Activated CD4-positive, alpha-beta T cell treated with anti-CD3 and anti-CD28 coated beads, Interleukin-2, amount 50 U/mL, for 16 hours (primary cell): ENCODE measurements around the gene FNDC10.

ENCODE experiments used
- DNase-seq: peaks from one replicate; pipeline ENCODE4 v3.0.0-alpha.2; 2020

The FNDC10 gene

GRCh38 chr1:1616045-1616790, 16.3 kb upstream of the FNDC10 start:
- DNase-seq = peak; percentile 27

GRCh38 chr1:1615256-1616044, 15.5 kb upstream of the FNDC10 start, which contains the start of gene MIB2:
Gene MIB2 (plus strand): TSS chr1:1615500. CDS start chr1:1623453, 7,953 bp downstream.
- DNase-seq = peak; percentile 98

- no peak for DNase-seq
Observed at GRCh38 chr1:1614954-1615255, 15.0 kb upstream of the FNDC10 start.

- DNase-seq = peak; percentile 53
Observed at GRCh38 chr1:1614204-1614953, 14.4 kb upstream of the FNDC10 start.

- no peak for DNase-seq
Observed at GRCh38 chr1:1613509-1614082, 13.7 kb upstream of the FNDC10 start.

- no peak for DNase-seq
Observed at GRCh38 chr1:1612104-1612400, 12.1 kb upstream of the FNDC10 start.

GRCh38 chr1:1610796-1611195, 10.9 kb upstream of the FNDC10 start:
- DNase-seq = no peak

- no peak for DNase-seq
Observed at GRCh38 chr1:1609822-1610485, 10.0 kb upstream of the FNDC10 start.

- no peak for DNase-seq
Observed at GRCh38 chr1:1606232-1606631, 6.3 kb upstream of the FNDC10 start.

GRCh38 chr1:1605724-1606123, 5.8 kb upstream of the FNDC10 start:
- no peak for DNase-seq

- no peak for DNase-seq
Observed at GRCh38 chr1:1605034-1605591, 5.2 kb upstream of the FNDC10 start.

- no peak for DNase-seq
Observed at GRCh38 chr1:1604374-1605033, 4.6 kb upstream of the FNDC10 start.

GRCh38 chr1:1603671-1604373, 3.9 kb upstream of the FNDC10 start:
- DNase-seq = no peak

GRCh38 chr1:1602968-1603506, 3.1 kb upstream of the FNDC10 start:
- no peak for DNase-seq

- DNase-seq = no peak
Observed at GRCh38 chr1:1602304-1602967, 2.5 kb upstream of the FNDC10 start.

GRCh38 chr1:1601564-1602303, 1.8 kb upstream of the FNDC10 start:
- DNase-seq = no peak

- DNase-seq = no peak
Observed at GRCh38 chr1:1600861-1601563, 1.1 kb upstream of the FNDC10 start.

GRCh38 chr1:1599030-1599934, 653 bp downstream of the FNDC10 start:
- peak; percentile 23 for DNase-seq
